Astrocyte of the spinal cord (primary cell): ENCODE data around the gene NECAB2.

Experiments
- DNase-seq: peaks from one replicate; pipeline ENCODE4 v3.0.0; 2011; ENCODE audit warnings: low read depth, low spot score
- H3K4me3 ChIP-seq: 2 replicates; pipeline ENCODE4 v1.5.1; 2011; ENCODE audit warnings: low read depth, mild to moderate bottlenecking, low read length, moderate library complexity
- in situ Hi-C: cut with HindIII; loops from 2 replicates; pipeline ENCODE4 v1.10.0; 2017; ENCODE audit warnings: low sequenced_read_pairs
- TF ChIP-seq, protein P1 (sequence below): IDR thresholded peaks from 2 replicates; pipeline ENCODE4 v1.5.1; 2012; ENCODE audit warnings: low read depth, mild to moderate bottlenecking, low read length, inconsistent platforms

Gene NECAB2

DNA sequence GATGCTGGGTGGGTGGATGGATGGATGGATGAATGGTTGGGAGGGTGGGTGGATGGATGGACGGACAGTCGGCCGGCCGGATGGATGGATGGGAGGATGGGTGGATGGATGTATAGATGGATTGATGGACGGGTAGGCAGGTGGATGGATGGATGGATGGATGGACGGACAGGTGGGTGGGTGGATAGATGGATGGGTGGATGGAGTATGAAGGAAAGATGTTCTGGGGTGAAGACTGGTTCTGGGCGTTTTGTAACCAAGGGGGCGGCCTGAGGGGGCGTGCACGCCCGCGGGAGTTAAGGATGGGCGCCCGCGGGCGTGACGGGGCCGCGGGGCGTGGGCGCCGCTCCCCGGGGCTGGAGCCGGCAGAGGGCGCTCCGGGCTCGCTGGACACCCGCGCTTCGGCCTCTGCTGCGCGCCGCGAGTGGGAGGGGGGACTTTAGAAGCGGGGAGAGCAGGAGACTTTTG is at the start of gene NECAB2:
Gene NECAB2 (plus strand): TSS at position 407 of the 468 bp plus-strand sequence. CDS start 405 bp downstream, outside the sequence.
- in situ Hi-C loops: no loop called here
- H3K4me3 ChIP-seq: peak within 1 kb of the TSS; percentile 21
- DNase-seq: no peak

DNA sequence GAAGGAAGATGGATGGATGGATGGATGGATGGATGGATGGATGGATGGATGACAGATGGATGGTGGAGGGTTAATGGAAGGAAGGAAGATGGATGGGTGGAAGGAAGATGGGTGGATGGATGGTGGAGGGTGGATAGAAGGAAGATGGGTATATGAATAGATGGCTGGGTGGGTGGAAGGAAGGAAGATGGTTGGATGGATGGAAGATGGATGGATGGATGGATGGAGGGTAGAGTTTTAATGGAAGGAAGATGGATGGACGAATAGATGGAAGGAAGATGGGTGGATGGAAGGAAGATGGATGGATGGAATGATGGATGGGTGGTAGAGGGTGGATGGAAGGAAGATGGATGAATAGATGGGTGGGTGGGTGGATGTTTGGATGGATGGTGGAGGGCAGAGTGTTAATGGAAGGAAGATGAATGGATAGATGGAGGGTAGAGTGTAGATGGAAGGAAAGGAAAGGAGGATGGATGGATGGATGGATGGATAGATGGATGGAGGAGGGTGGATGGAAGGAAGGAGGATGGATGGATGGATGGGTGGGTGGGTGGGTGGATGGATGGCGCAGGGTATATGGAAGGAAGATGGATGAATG is 47.1 kb upstream of the NECAB2 start:
- no peak for DNase-seq
- no peak overlapping the region for H3K4me3 ChIP-seq
- in situ Hi-C loops: no loop called here
- TF ChIP-seq, protein P1, sequence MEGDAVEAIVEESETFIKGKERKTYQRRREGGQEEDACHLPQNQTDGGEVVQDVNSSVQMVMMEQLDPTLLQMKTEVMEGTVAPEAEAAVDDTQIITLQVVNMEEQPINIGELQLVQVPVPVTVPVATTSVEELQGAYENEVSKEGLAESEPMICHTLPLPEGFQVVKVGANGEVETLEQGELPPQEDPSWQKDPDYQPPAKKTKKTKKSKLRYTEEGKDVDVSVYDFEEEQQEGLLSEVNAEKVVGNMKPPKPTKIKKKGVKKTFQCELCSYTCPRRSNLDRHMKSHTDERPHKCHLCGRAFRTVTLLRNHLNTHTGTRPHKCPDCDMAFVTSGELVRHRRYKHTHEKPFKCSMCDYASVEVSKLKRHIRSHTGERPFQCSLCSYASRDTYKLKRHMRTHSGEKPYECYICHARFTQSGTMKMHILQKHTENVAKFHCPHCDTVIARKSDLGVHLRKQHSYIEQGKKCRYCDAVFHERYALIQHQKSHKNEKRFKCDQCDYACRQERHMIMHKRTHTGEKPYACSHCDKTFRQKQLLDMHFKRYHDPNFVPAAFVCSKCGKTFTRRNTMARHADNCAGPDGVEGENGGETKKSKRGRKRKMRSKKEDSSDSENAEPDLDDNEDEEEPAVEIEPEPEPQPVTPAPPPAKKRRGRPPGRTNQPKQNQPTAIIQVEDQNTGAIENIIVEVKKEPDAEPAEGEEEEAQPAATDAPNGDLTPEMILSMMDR: no peak

More for the DNA sequence above, at the start of gene NECAB2:
- TF ChIP-seq, protein P1: peak; percentile 55

DNA sequence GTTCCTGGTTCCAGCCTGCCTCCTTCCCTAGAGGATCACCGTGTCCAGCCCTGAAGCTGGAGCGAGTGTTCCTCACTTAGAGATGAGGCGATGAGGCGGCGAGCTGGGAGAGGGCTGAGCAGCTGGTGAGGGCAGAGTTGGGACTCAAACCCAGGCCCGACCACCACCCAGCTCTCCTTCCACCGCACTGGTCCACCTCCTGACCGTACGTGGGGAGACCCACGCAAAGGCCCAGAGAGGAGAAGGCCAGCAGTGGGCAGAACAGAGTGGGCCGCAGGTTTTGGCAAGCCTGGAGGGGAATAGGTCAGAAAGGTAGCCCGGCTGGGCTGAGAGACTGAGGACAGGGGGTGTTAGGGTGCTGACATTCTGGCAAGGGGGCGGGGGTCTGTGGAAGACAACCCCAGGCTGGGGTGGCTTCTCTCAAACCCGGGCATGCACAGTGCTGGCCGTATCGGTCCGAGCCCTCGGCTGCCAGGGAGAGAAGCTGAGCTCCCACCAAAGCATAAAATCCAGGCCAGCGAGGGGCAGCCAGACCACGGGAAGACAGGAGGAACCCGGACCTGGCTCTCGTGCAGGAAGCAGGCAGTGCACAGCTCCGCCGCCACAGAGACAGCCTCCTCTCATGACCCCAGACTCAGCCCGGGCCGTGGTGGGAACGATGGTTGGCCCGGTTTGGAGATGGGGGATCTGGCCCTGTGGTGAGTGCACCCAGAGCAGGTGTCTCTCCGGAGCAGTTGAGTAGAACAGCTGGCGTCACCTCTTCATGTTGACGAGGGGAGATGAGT is 44.3 kb upstream of the NECAB2 start:
- H3K4me3 ChIP-seq: no peak overlapping the region
- TF ChIP-seq, protein P1: no peak
- in situ Hi-C loops: no loop called here
- no peak for DNase-seq

DNA sequence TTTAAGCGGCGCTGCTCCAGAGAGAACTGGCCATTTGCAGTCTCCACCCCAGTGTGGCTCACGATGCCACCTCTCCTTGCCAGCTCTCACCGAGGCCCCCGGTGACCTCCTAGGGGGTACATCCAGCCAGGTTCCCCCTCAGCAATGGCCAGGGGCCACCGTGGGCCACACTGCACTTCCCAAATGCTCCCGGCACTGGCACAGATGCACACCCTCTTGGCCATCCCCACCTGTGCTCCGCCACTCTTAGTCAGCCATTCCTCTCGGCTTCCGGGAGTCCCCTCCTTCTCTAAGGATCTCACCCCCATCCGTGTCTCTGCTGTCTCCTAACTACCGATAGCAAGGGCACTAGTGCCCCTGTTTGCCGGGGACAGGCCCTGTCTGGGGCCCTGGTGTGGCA is 43.4 kb upstream of the NECAB2 start:
- DNase-seq: no peak
- TF ChIP-seq, protein P1: no peak
- in situ Hi-C loops: no loop called here

DNA sequence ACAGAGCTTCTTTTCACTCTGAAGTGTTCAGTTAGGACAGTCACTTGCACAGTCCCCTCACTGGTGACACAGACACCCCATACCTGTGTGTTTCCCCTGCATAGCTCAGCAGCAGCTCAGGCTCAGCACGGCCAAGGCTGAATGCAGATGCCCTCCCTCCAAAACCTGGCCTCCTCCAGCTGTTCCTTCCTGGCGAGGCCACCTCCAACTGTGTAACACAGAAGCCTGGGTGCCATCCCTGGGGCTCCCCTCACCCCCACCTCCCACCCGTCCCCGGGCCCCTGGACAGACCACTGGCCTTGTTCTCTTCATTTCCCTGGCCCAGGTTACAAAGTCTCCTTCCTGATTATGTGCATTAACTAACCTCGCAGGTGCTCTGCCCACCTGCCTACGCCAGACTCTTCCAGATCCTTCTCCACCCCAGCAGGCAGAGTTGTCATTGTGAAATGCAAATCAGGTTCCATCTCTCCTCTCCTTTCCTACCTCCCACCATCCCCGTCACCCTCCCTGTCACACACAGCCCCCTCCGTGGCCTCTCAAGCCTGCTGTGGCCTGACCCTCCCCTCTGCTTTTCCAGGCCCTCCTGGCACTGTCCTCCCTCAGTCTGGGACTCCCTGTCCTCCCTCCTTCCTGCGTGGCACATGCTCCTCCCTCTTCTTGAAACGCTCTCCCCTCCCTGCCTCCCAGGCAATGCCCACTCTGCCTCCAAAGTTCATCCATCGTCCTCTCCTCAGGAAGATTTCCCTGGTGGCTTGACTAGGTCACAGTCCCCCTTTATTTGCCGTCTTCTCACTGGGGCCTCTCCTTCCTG is 42.7 kb upstream of the NECAB2 start:
- TF ChIP-seq, protein P1: no peak
- H3K4me3 ChIP-seq: no peak overlapping the region
- DNase-seq: no peak
- in situ Hi-C loops: no loop called here

More for the DNA sequence above, 43.4 kb upstream of the NECAB2 start:
- H3K4me3 ChIP-seq: no peak overlapping the region

DNA sequence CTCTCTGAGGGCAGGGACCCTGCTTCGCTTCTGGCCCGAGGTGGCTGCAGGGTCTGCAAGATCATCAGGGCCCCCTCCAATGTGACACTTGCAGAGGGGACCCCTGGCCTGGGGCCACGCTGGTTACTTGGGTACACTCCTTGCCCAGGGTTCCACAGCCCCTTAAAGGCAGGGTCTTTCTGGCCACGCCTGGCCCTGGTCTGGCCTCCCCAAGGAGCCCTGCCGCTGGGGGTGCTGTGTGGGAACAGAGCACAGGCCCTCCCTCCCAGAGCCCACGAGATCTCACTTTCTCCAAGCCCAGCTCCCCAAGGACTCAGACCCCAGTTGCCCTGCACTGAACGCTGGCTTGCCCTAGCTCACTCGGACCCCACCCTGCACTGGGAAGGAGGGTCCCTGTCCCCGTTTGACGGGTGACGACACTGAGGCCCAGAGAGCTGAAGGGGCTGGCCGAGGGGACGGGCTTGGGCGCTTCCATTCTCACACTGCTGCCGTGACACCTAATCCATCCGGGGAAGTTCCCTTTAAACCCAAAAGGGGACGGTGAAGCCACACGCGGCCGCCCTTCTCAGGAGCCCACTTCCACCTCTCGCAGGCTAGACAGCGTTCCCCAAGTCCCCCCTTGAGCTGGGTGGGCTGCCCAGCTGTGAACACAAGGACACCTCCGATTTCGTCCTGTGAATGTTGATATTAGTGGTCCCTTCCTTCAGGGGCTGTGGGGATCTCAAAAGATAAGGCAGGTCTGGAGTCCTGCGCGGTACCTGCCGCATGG is 41.9 kb upstream of the NECAB2 start:
- DNase-seq: no peak
- H3K4me3 ChIP-seq: no peak overlapping the region
- in situ Hi-C loops: no loop called here
- TF ChIP-seq, protein P1: no peak
